ENCODE data around the gene PTTG1IP.

Gene PTTG1IP

DNA sequence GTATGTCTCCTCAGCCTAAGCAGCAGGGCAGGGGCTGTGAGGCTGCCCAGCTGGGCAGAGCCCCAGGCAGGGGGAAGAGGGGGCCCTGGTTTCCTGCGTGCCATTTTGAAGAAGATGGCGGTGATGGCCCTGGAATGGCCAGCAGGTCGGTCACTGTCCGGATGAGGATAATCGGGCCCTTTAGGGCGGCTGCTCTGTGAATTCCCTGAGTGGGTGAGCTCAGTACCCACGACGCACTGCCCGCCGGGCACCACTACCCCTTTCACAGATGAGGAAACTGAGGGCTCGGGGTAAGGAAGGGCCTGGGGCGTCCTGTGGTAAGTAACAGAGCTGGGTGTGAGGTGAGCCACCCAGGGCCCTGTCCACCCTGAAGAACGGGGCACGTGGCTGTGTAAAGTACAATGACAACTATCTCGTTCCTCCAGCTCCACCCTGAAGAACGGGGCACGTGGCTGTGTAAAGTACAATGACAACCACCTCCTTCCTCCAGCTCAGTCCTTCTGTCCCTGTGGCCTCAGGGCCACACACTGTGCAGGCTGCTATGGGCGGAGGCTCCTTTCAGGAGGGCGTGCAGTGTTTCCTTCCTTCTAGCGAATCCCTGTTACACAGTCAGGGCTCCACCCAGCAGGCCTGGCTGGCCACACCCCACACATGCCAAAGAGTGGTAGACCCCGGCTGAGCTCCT lies 24.0 kb upstream of the PTTG1IP start:
- TF ChIP-seq CTCF (IDR thresholded peaks at IDR 0.05; ENCODE audit: extremely low read depth, missing control alignments): no peak
- DNase-seq (ENCODE audit: low spot score): no peak

DNA sequence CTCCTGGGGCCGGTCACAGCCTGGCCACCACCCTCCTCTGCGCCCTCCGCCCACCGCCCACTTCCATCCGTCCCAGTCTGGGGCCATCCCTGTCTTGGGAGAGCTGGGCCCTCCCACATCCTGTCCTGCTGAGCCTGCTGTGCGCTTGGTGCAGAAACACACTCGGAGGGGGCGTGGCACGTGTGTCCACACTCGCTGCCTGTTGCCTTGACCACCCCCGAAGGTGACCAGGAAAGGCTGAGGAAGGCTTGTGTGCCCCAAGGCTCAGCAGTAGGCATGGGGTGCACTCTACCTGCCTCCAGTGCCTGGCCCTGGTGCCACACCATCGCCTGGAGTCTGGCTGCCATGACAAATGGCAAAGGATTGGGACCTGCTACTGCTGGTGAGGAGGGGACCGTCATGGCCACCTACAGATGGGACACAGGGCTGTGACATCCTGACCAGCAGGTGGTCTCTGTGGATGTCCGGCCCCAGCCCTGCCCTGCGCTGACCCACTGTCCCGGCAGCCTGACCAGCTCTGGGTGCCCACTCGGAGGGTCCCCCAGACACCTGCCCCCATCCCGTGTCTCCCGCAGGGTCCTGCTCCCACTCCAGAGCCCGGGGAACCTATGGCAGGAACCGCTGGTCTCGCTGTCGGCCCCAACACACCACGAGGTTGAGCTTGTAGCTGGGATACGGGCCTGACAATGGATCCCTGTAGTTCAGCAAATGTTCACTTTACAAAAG lies 23.2 kb upstream of the PTTG1IP start:
- no peak for DNase-seq (ENCODE audit: low spot score)
- no peak for TF ChIP-seq CTCF (IDR thresholded peaks at IDR 0.05; ENCODE audit: extremely low read depth, missing control alignments)

DNA sequence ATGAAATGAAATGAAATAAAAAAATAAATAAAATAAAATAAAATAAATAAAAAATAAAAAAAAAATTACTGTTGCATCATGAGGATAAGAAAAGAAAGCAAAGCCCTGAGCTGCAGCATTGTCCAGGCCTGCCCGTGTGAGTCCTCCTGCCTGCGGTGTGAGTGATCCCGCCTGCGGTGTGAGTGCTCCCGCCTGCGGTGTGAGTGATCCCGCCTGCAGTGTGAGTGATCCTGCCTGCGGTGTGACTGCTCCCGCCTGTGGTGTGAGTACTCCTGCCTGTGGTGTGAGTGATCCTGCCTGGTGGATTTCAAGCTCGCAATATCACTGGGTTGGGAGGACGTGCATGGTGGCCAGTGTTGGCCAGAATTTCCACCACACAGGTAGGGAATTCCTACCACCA lies 22.4 kb upstream of the PTTG1IP start:
- TF ChIP-seq CTCF (IDR thresholded peaks at IDR 0.05; ENCODE audit: extremely low read depth, missing control alignments): no peak
- DNase-seq (ENCODE audit: low spot score): no peak

DNA sequence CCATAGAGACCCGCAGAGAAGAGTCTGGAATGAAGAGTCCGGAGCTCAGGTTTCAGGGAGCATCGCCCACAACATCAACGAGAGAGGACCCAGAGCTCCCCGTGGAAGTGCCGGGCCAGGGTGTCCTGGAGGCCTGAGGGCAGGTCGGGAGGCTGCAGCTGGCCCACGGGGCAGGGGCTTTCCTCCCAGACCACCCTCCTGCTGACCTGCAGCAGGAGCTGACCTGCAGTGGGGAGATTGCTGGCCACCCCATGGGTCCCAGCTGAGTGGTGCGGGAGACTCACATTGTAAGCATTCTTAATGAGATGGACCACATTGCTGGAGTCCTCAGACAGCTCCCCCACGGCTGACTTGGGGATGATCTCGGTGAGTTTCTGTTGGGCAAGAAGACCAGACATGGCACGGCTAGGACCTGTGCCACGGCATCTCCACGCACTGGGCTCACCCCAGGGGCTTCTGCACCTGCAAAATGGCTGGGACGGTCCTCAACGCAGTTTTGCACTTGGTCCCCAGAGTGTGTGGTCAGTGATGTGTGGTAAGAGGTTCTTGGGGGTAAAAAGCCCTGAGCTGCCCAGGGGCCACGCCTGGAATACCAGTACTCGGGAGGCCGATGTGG lies 21.3 kb upstream of the PTTG1IP start:
- TF ChIP-seq CTCF (IDR thresholded peaks at IDR 0.05; ENCODE audit: extremely low read depth, missing control alignments): no peak
- no peak for DNase-seq (ENCODE audit: low spot score)

DNA sequence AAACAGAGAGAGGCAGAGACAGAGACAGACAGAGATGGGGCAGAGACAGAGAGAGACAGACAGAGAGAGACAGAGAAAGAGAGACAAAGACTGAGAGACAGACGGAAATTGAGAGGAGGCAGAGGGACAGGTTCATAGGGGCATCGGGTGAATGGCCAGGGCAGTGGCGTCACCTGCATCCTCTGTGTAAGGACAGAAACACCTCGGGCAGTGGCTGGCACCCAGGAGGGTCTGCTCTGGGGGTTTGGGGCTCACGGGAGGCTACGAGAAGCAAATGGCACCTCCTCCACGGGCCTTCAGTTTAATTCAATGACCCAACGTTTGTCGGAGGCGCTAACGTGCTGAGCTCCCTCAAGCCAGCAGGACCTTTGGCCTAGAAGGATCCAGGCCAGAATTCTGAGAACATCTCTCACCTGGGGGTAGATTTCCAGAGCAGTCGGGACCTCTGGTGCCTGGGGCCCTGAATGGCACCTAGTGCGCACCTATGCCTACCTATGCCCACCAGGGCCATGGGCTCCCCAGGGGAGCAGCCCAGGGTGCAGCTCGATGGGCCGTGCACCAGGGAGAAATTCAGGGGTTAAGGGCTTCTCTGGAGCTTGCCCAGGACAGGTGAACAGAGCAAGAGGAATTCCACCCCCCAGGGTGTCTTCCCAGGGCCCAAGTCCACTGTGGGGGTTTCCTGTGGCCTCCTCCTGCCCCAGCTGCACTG lies 20.6 kb upstream of the PTTG1IP start:
- TF ChIP-seq CTCF (IDR thresholded peaks at IDR 0.05; ENCODE audit: extremely low read depth, missing control alignments): no peak
- DNase-seq (ENCODE audit: low spot score): no peak

- DNase-seq (ENCODE audit: low spot score): no peak
- no peak for TF ChIP-seq CTCF (IDR thresholded peaks at IDR 0.05; ENCODE audit: extremely low read depth, missing control alignments)
These were observed 19.7 kb upstream of the PTTG1IP start for GRCh38 chr21:44893278-44893556.

Data from GM20000 (cell line).